Spleen (tissue), 11 donors: ENCODE data around the gene TMEM135. TPM values are rescaled to one million over a fixed set of nuclear protein-coding genes. Genes with fewer than 3 reads are reported as not detected.
"Not testable (repeated sequence)": the region's sequence is repeated elsewhere in the genome, so short reads cannot be mapped to it uniquely, and the experiment has no call there.

Source experiments
- DNase-seq: peaks from one replicate; pipeline ENCODE4 v3.0.0-alpha.2; 2020
- H3K27ac ChIP-seq, 8 donors: fragments of 200-600 bp; sonication (generic) in 7 of 8; 1 replicate in 4 of 8; 2 replicates in 4 of 8; pipeline versions ENCODE4 v1.5.0 to v1.8.0; 2016 to 2021; ENCODE audit warnings: inconsistent platforms in 4 of 8, mild to moderate bottlenecking in 4 of 8, moderate library complexity in 1 of 8
- H3K27me3 ChIP-seq, 7 donors: fragments of 200-600 bp; sonication (generic) in 6 of 7; replicated peaks in 1 of 7; 1 replicate in 4 of 7; 2 replicates in 3 of 7; pipeline versions ENCODE4 v1.5.0 to v1.8.0; 2016 to 2021; ENCODE audit warnings: inconsistent platforms in 3 of 7, mild to moderate bottlenecking in 1 of 7
- H3K36me3 ChIP-seq, 6 donors: fragments of 200-600 bp; sonication (generic) in 5 of 6; 1 replicate in 4 of 6; 2 replicates in 2 of 6; pipeline versions ENCODE4 v1.5.0 to v1.8.0; 2016 to 2021; ENCODE audit warnings: inconsistent platforms in 2 of 6
- H3K4me1 ChIP-seq, 6 donors: fragments of 200-600 bp; sonication (generic) in 5 of 6; 1 replicate in 3 of 6; 2 replicates in 3 of 6; pipeline versions ENCODE4 v1.5.0 to v1.8.0; 2016 to 2021; ENCODE audit warnings: inconsistent platforms in 3 of 6
- H3K4me3 ChIP-seq, 8 donors: fragments of 200-600 bp; sonication (generic) in 7 of 8; 1 replicate in 4 of 8; 2 replicates in 4 of 8; pipeline versions ENCODE4 v1.5.0 to v1.8.0; 2016 to 2021; ENCODE audit warnings: inconsistent platforms in 4 of 8, mild to moderate bottlenecking in 4 of 8, moderate library complexity in 2 of 8
- H3K9me3 ChIP-seq, 8 donors: fragments of 200-600 bp; sonication (generic) in 7 of 8; 1 replicate in 4 of 8; 2 replicates in 4 of 8; pipeline versions ENCODE4 v1.5.0 to v1.8.0; 2016 to 2021; ENCODE audit warnings: inconsistent platforms in 4 of 8
- CTCF ChIP-seq, 11 experiments: fragments of 200-600 bp in 7 of 11; fragments of 450-650 bp in 4 of 11; sonication (generic) in 4 of 11; IDR thresholded peaks in 8 of 11; conservative IDR thresholded peaks in 3 of 11; 1 replicate in 7 of 11; 2 replicates in 4 of 11; pipeline versions ENCODE4 v1.4.0 to v1.8.0; 2016 to 2021; ENCODE audit warnings: antibody characterized with exemption in 11 of 11, inconsistent platforms in 4 of 11, mild to moderate bottlenecking in 1 of 11
- POLR2A ChIP-seq, 3 donors: fragments of 450-650 bp; IDR thresholded peaks; one replicate each; pipeline ENCODE4 v1.5.1; 2017; ENCODE audit warnings: antibody characterized with exemption in 3 of 3, mild to moderate bottlenecking in 1 of 3
- POLR2AphosphoS5 ChIP-seq, 3 donors: sonication (generic); formaldehyde crosslinking; IDR thresholded peaks; one replicate each; pipeline ENCODE4 v1.5.1; 2017; ENCODE audit warnings: antibody characterized with exemption in 3 of 3
- WGBS, 5 donors: extraction: QIAGEN DNeasy Blood & Tissue Kit in 3 of 5; methylation state at CpG; one replicate each; pipeline versions ENCODE4 v1.1.5 to v1.1.7; 2013 to 2018; 5-methylcytosine and 5-hydroxymethylcytosine counted together
- intact Hi-C: fragments of 100-400 bp; cut with DNase I; formaldehyde crosslinking; loops from one replicate; pipeline ENCODE4 v1.15.0; 2023; ENCODE audit warnings: low total_unique reads
- polyA plus RNA-seq, 3 donors: library from polyadenylated mRNA; stranded (reverse); fragments of 200-250 nt; gene quantifications; one replicate each; pipeline ENCODE4 v1.2.1, GENCODE V29; 2013
- total RNA-seq, 7 donors: library from RNA; depleted of rRNA in 3 of 7; stranded (reverse); fragments of >200 nt in 3 of 7; fragmentation: NEBNext Ultra II Directional in 4 of 7; extraction: Animal tissue kit (Norgen Biotek cat#: 25700) in 4 of 7; gene quantifications; one replicate each; pipeline versions ENCODE4 v1.1.0 to v1.2.1, GENCODE V29; 2016 to 2021
- donor health status: healthy with polysubstance abuse.
- donor health status: DM: no; HTN: no; CAD: no; lungs with moderate emphysema.
- donor health status: DM: no; HTN: no; CAD: no.
- donor health status: Bipolar disorder and iron deficiency.
- donor health status: healthy.
- donor health status: DM: no; HTN: no; CAD: no.
- donor health status: DM: yes; HTN: yes; CAD: no.

TMEM135 gene
- total and polyA plus RNA-seq, 10 donors, result 3.5 to 31.7 (median 20.7) TPM

GRCh38 chr11:87181143-87181542 is 143.4 kb downstream of the TMEM135 start:
- no peaks in the 10 kb centered on the region for H3K27me3 ChIP-seq
- intact Hi-C loops, result no loop called here
- H3K27ac ChIP-seq, result no peak overlapping the region
- no peak for DNase-seq
- peaks cover 0 to 17% (median 0%) of the 10 kb centered on the region in 6 donors for H3K36me3 ChIP-seq
- H3K9me3 ChIP-seq, result peaks cover 0 to 16% (median 13%) of the 10 kb centered on the region in 8 donors
- H3K4me3 ChIP-seq, result no peak overlapping the region
- no peaks in the 10 kb centered on the region for H3K4me1 ChIP-seq
- TF ChIP-seq CTCF (IDR thresholded peaks at IDR 0.05 in 8 of 11, conservative IDR thresholded peaks at IDR 0.05 in 3 of 11) (no peak), POLR2A (IDR thresholded peaks at IDR 0.05) (no peak), POLR2AphosphoS5 (IDR thresholded peaks at IDR 0.05) (no peak)
- 85 to 91% (median 89%) methylated on average over 3 of the region's 3 CpGs for WGBS, 5 donors

GRCh38 chr11:87185228-87185627 is 147.5 kb downstream of the TMEM135 start:
- intact Hi-C loops, result no loop called here
- no peak overlapping the region for H3K27ac ChIP-seq
- H3K4me3 ChIP-seq, result no peak overlapping the region
- no peaks in the 10 kb centered on the region for H3K4me1 ChIP-seq
- peaks cover 0 to 3% (median 0%) of the 10 kb centered on the region in 6 donors for H3K36me3 ChIP-seq
- TF ChIP-seq POLR2A (IDR thresholded peaks at IDR 0.05) (no peak), POLR2AphosphoS5 (IDR thresholded peaks at IDR 0.05) (no peak), CTCF (IDR thresholded peaks at IDR 0.05 in 8 of 11, conservative IDR thresholded peaks at IDR 0.05 in 3 of 11) (no peak)
- no peak for DNase-seq
- no peaks in the 10 kb centered on the region for H3K27me3 ChIP-seq
- no peaks in the 10 kb centered on the region for H3K9me3 ChIP-seq
- WGBS, 5 donors, result 85 to 98% (median 91%) methylated on average over 2 of the region's 2 CpGs

- DNase-seq, result no peak
- TF ChIP-seq CTCF (IDR thresholded peaks at IDR 0.05 in 8 of 11, conservative IDR thresholded peaks at IDR 0.05 in 3 of 11) (no peak), POLR2AphosphoS5 (IDR thresholded peaks at IDR 0.05) (no peak), POLR2A (IDR thresholded peaks at IDR 0.05) (no peak)
- Histone ChIP-seq H3K36me3 (peaks cover 0 to 3% (median 0%) of the 10 kb centered on the region in 6 donors), H3K4me1 (no peaks in the 10 kb centered on the region), H3K27ac (no peak overlapping the region), H3K9me3 (no peaks in the 10 kb centered on the region), H3K4me3 (no peak overlapping the region), H3K27me3 (no peaks in the 10 kb centered on the region)
- WGBS, 5 donors, result 93 to 97% (median 95%) methylated on average over 2 of the region's 2 CpGs
- intact Hi-C loops, result no loop called here
Measured at GRCh38 chr11:87187076-87187475, 149.3 kb downstream of the TMEM135 start.

GRCh38 chr11:87187930-87188329 is 150.2 kb downstream of the TMEM135 start:
- WGBS, 5 donors, result 97 to 99% (median 97%) methylated on average over 2 of the region's 2 CpGs
- intact Hi-C loops, result no loop called here
- DNase-seq, result no peak
- H3K27me3 ChIP-seq, result no peaks in the 10 kb centered on the region
- TF ChIP-seq POLR2A (IDR thresholded peaks at IDR 0.05) (no peak), POLR2AphosphoS5 (IDR thresholded peaks at IDR 0.05) (no peak), CTCF (IDR thresholded peaks at IDR 0.05 in 8 of 11, conservative IDR thresholded peaks at IDR 0.05 in 3 of 11) (no peak)
- H3K4me3 ChIP-seq, result no peak overlapping the region
- no peaks in the 10 kb centered on the region for H3K4me1 ChIP-seq
- H3K36me3 ChIP-seq, result peaks cover 0 to 3% (median 0%) of the 10 kb centered on the region in 6 donors
- H3K9me3 ChIP-seq, result no peaks in the 10 kb centered on the region
- H3K27ac ChIP-seq, result no peak overlapping the region

- H3K36me3 ChIP-seq, H3K4me1 ChIP-seq, H3K9me3 ChIP-seq, H3K27ac ChIP-seq, H3K4me3 ChIP-seq, H3K27me3 ChIP-seq, intact Hi-C loops, DNase-seq: not testable (repeated sequence)
- WGBS, 5 donors, result 92 to 98% (median 95%) methylated on average over 8 of the region's 8 CpGs
Measured at GRCh38 chr11:87188396-87188795, 150.7 kb downstream of the TMEM135 start.

GRCh38 chr11:87188921-87189320 is 151.2 kb downstream of the TMEM135 start:
- H3K27ac ChIP-seq, intact Hi-C loops: not testable (repeated sequence)
- 86 to 98% (median 94%) methylated on average over 3 of the region's 3 CpGs for WGBS, 5 donors

More at GRCh38 chr11:87188921-87189320, 151.2 kb downstream of the TMEM135 start:
- not testable (repeated sequence) for H3K4me1 ChIP-seq, DNase-seq, H3K27me3 ChIP-seq, H3K36me3 ChIP-seq, H3K9me3 ChIP-seq, H3K4me3 ChIP-seq
